Astrocyte (in vitro differentiated cells and primary cell): ENCODE results near the gene BCL7C. TPM values are rescaled to one million over a fixed set of nuclear protein-coding genes. Genes with fewer than 3 reads are reported as not detected.

Source experiments
- DNase-seq: peaks from one replicate; pipeline ENCODE4 v3.0.0-alpha.2; 2010; ENCODE audit warnings: low read depth
- FAIRE-seq: peaks from 2 replicates; lab custom pipeline; 2011; peaks lifted over from hg19 to GRCh38; lab: Jason Lieb, UNC
- H2AFZ ChIP-seq: 2 replicates; pipeline ENCODE4 v1.6.0; 2012; ENCODE audit warnings: low read depth, low read length, inconsistent platforms
- H3K27ac ChIP-seq: 2 replicates; pipeline ENCODE4 v1.5.1; 2011; ENCODE audit warnings: low read depth, low read length, inconsistent platforms
- H3K27me3 ChIP-seq: 2 replicates; pipeline ENCODE4 v1.6.0; 2011; ENCODE audit warnings: low read length, inconsistent platforms; ENCODE audit not compliant: insufficient read depth
- H3K36me3 ChIP-seq: 2 replicates; pipeline ENCODE4 v1.5.1; 2011; ENCODE audit warnings: low read length, inconsistent platforms; ENCODE audit not compliant: insufficient read depth
- H3K4me1 ChIP-seq: 2 replicates; pipeline ENCODE4 v1.5.1; 2011; ENCODE audit warnings: low read length, inconsistent platforms; ENCODE audit not compliant: insufficient read depth
- H3K4me2 ChIP-seq: 2 replicates; pipeline ENCODE4 v1.6.0; 2012; ENCODE audit warnings: low read length, inconsistent platforms
- H3K4me3 ChIP-seq: 2 replicates; pipeline ENCODE4 v1.5.1; 2011; ENCODE audit warnings: low read depth, mild to moderate bottlenecking, low read length, inconsistent platforms; ENCODE audit not compliant: insufficient read depth
- H3K79me2 ChIP-seq: 2 replicates; pipeline ENCODE4 v1.6.0; 2012; ENCODE audit warnings: mild to moderate bottlenecking, low read length, inconsistent platforms; ENCODE audit not compliant: insufficient read depth
- H3K9ac ChIP-seq: 2 replicates; pipeline ENCODE4 v1.6.0; 2012; ENCODE audit warnings: mild to moderate bottlenecking, low read length, inconsistent platforms
- H3K9me3 ChIP-seq: 2 replicates; pipeline ENCODE4 v1.5.1; 2012; ENCODE audit warnings: low read depth, mild to moderate bottlenecking, low read length, inconsistent platforms; ENCODE audit not compliant: insufficient read depth
- H4K20me1 ChIP-seq: 2 replicates; pipeline ENCODE4 v1.6.0; 2012; ENCODE audit warnings: low read length, inconsistent platforms; ENCODE audit not compliant: insufficient read depth
- H3K27ac Mint-ChIP-seq: one replicate; pipeline ENCODE4 v1.8.0; 2021; ENCODE audit warnings: mild to moderate bottlenecking, mixed read lengths; ENCODE audit not compliant: unreplicated experiment
- H3K27me3 Mint-ChIP-seq: one replicate; pipeline ENCODE4 v1.8.0; 2021; ENCODE audit warnings: low read depth, mixed read lengths; ENCODE audit not compliant: unreplicated experiment
- H3K36me3 Mint-ChIP-seq: one replicate; pipeline ENCODE4 v1.8.0; 2021; ENCODE audit warnings: low read depth, mixed read lengths; ENCODE audit not compliant: unreplicated experiment
- H3K4me1 Mint-ChIP-seq: one replicate; pipeline ENCODE4 v1.8.0; 2021; ENCODE audit warnings: low read depth, mixed read lengths; ENCODE audit not compliant: unreplicated experiment
- H3K4me3 Mint-ChIP-seq: one replicate; pipeline ENCODE4 v1.8.0; 2021; ENCODE audit warnings: mild to moderate bottlenecking, moderate library complexity, mixed read lengths; ENCODE audit not compliant: unreplicated experiment
- H3K9me3 Mint-ChIP-seq: one replicate; pipeline ENCODE4 v1.8.0; 2021; ENCODE audit warnings: mild to moderate bottlenecking, mixed read lengths; ENCODE audit not compliant: unreplicated experiment
- EZH2 ChIP-seq: IDR thresholded peaks from 2 replicates; pipeline ENCODE4 v1.6.1; 2012; ENCODE audit warnings: mild to moderate bottlenecking, low read length, inconsistent platforms; ENCODE audit not compliant: insufficient read depth
- total RNA-seq: library from RNA; stranded (reverse); gene quantifications from 2 replicates; pipeline ENCODE4 v1.2.1, GENCODE V29; 2021
- TF ChIP-seq, protein P1 (sequence below): IDR thresholded peaks from 2 replicates; pipeline ENCODE4 v1.5.1; 2011; ENCODE audit warnings: low read depth, mild to moderate bottlenecking, inconsistent platforms, low read length, moderate library complexity; ENCODE audit not compliant: insufficient read depth

BCL7C gene
- total RNA-seq, 1 donor from 2014 or later, result 40.7 TPM

DNA sequence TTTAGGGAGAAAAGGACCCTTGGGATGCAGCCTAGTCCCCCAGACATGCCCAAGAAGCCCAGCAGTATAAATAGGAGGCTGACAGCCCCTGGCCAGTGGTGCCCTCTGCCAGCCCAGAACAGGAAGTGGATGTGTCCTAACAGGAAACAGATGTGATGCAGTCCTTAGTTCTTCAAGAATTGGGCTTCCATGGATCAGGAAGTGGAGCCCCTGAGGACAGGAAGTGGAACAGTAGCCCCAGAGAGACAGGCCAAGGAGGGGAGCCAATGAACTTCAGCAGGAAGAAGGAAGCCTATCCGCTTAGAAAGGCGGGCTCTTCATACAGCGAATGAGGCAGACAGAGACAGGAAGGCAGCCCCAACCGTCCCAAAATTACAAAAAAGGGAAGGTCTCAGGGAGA lies 9.7 kb upstream of the BCL7C start:
- no peak overlapping the region for H3K27ac ChIP-seq
- no peak overlapping the region for H3K4me2 ChIP-seq
- DNase-seq (no peak), FAIRE-seq (no peak)
- no peak overlapping the region for H3K4me3 ChIP-seq
- H3K9me3 Mint-ChIP-seq, result no peaks in the 10 kb centered on the region
- H3K9me3 ChIP-seq, result no peaks in the 10 kb centered on the region
- H2AFZ ChIP-seq, result no peak overlapping the region
- TF ChIP-seq EZH2, result no peak
- TF ChIP-seq, protein P1, sequence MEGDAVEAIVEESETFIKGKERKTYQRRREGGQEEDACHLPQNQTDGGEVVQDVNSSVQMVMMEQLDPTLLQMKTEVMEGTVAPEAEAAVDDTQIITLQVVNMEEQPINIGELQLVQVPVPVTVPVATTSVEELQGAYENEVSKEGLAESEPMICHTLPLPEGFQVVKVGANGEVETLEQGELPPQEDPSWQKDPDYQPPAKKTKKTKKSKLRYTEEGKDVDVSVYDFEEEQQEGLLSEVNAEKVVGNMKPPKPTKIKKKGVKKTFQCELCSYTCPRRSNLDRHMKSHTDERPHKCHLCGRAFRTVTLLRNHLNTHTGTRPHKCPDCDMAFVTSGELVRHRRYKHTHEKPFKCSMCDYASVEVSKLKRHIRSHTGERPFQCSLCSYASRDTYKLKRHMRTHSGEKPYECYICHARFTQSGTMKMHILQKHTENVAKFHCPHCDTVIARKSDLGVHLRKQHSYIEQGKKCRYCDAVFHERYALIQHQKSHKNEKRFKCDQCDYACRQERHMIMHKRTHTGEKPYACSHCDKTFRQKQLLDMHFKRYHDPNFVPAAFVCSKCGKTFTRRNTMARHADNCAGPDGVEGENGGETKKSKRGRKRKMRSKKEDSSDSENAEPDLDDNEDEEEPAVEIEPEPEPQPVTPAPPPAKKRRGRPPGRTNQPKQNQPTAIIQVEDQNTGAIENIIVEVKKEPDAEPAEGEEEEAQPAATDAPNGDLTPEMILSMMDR, result no peak
- no peaks in the 10 kb centered on the region for H4K20me1 ChIP-seq
- peaks cover 2% of the 10 kb centered on the region for H3K4me1 Mint-ChIP-seq
- no peaks in the 10 kb centered on the region for H3K36me3 Mint-ChIP-seq
- H3K36me3 ChIP-seq, result no peaks in the 10 kb centered on the region
- H3K27me3 Mint-ChIP-seq, result no peaks in the 10 kb centered on the region
- no peak overlapping the region for H3K4me3 Mint-ChIP-seq
- H3K9ac ChIP-seq, result no peak overlapping the region
- H3K27me3 ChIP-seq, result no peaks in the 10 kb centered on the region
- no peak overlapping the region for H3K27ac Mint-ChIP-seq
- peaks cover 13% of the 10 kb centered on the region for H3K4me1 ChIP-seq
- no peaks in the 10 kb centered on the region for H3K79me2 ChIP-seq

DNA sequence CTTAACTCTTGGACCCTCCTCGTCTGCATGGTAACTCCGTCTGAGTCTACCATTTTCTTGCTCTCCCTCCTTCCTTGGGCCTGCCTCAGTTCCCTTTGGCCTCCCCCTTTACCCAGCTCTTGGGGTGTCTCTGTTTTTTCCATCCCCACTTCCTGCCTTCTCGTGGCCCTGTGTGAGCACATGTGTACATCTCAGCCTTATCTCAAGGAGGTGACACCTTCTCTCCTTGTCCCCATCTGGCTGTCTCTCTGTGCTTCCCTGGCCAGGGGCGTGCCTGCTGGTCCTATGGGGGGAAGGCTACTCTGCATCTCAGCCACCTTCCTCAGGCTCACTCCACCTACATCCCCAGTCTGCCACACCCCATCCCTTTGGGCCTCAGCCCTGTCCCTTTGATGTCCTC lies 9.1 kb upstream of the BCL7C start:
- H3K4me3 Mint-ChIP-seq, result no peak overlapping the region
- Histone ChIP-seq H3K36me3 (no peaks in the 10 kb centered on the region), H3K27me3 (no peaks in the 10 kb centered on the region), H3K27ac (no peak overlapping the region), H3K4me2 (peak overlapping the region; percentile 86), H3K9ac (no peak overlapping the region), H3K4me3 (no peak overlapping the region), H3K4me1 (peaks cover 13% of the 10 kb centered on the region), H3K79me2 (no peaks in the 10 kb centered on the region), H4K20me1 (no peaks in the 10 kb centered on the region), H2AFZ (peak overlapping the region; percentile 81), H3K9me3 (no peaks in the 10 kb centered on the region)
- no peak for TF ChIP-seq EZH2
- TF ChIP-seq, protein P1, result no peak
- H3K4me1 Mint-ChIP-seq, result peaks cover 2% of the 10 kb centered on the region
- H3K9me3 Mint-ChIP-seq, result no peaks in the 10 kb centered on the region
- no peaks in the 10 kb centered on the region for H3K27me3 Mint-ChIP-seq
- no peaks in the 10 kb centered on the region for H3K36me3 Mint-ChIP-seq
- H3K27ac Mint-ChIP-seq, result peak overlapping the region; percentile 83
- DNase-seq (no peak), FAIRE-seq (no peak)

DNA sequence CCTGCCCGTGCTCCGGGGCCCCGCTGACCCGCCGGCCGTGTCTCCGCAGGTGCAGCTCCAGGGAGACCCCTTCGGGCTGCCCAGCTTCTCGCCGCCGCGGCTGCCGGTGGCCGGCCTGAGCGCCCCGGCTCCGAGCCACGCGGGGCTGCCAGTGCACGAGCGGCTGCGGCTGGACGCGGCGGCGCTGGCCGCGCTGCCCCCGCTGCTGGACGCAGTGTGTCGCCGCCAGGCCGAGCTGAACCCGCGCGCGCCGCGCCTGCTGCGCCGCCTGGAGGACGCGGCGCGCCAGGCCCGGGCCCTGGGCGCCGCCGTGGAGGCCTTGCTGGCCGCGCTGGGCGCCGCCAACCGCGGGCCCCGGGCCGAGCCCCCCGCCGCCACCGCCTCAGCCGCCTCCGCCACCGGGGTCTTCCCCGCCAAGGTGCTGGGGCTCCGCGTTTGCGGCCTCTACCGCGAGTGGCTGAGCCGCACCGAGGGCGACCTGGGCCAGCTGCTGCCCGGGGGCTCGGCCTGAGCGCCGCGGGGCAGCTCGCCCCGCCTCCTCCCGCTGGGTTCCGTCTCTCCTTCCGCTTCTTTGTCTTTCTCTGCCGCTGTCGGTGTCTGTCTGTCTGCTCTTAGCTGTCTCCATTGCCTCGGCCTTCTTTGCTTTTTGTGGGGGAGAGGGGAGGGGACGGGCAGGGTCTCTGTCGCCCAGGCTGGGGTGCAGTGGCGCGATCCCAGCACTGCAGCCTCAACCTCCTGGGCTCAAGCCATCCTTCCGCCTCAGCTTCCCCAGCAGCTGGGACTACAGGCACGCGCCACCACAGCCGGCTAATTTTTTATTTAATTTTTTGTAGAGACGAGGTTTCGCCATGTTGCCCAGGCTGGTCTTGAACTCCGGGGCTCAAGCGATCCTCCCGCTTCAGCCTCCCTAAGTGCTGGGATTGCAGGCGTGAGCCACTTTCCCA lies 8.4 kb upstream of the BCL7C start:
- TF ChIP-seq, protein P1, result no peak
- TF ChIP-seq EZH2, result no peak
- H3K4me3 Mint-ChIP-seq, result peak overlapping the region; percentile 83
- H3K27me3 Mint-ChIP-seq, result no peaks in the 10 kb centered on the region
- Histone ChIP-seq H3K79me2 (no peaks in the 10 kb centered on the region), H3K27ac (peak overlapping the region; percentile 70), H3K36me3 (no peaks in the 10 kb centered on the region), H3K27me3 (no peaks in the 10 kb centered on the region), H3K9me3 (no peaks in the 10 kb centered on the region), H2AFZ (peak overlapping the region; percentile 83), H3K4me1 (peaks cover 14% of the 10 kb centered on the region), H3K4me2 (peak overlapping the region; percentile 86), H4K20me1 (no peaks in the 10 kb centered on the region), H3K4me3 (peak overlapping the region; percentile 57), H3K9ac (peak overlapping the region; percentile 84)
- no peaks in the 10 kb centered on the region for H3K36me3 Mint-ChIP-seq
- peak; percentile 30 for DNase-seq
- no peaks in the 10 kb centered on the region for H3K9me3 Mint-ChIP-seq
- peaks cover 2% of the 10 kb centered on the region for H3K4me1 Mint-ChIP-seq
- peak overlapping the region; percentile 83 for H3K27ac Mint-ChIP-seq
- FAIRE-seq, result no peak
